GM12878 (cell line): ENCODE results near the gene RAE1. TPM values are rescaled to one million over a fixed set of nuclear protein-coding genes. Genes with fewer than 3 reads are reported as not detected.

Experiments used
- ATAC-seq: fragments of 200-7000 bp; cut with Tn5 transposase; 3 replicates; pipeline ENCODE4 v1.9.1; 2020; ENCODE audit warnings: mild to moderate bottlenecking, moderate library complexity
- BruUV-seq: library from RNA; stranded (reverse); fragments of 400-500 nt; replicated peaks from 2 replicates; lab custom pipeline; 2021; lab: Mats Ljungman, UMichigan
- CTCF ChIA-PET: fragments of 300-600 bp; sonication (Branson Sonifier 250); formaldehyde crosslinking; extraction: SDS; loops from one replicate; lab custom pipeline; 2021; ENCODE audit warnings: inconsistent platforms; lab: Yijun Ruan, JAX
- POLR2A ChIA-PET: fragments of 350-600 bp; formaldehyde crosslinking; extraction: SDS; loops from one replicate; lab custom pipeline; 2021; ENCODE audit warnings: inconsistent platforms; lab: Charles Lee
- RAD21 ChIA-PET: fragments of 300-600 bp; sonication (Branson Sonifier 250); formaldehyde crosslinking; loops from one replicate; lab custom pipeline; 2023; ENCODE audit warnings: antibody characterized with exemption; ENCODE audit not compliant: unreplicated experiment; lab: Charles Lee
- SMC1A ChIA-PET: fragments of 300-600 bp; sonication (Branson Sonifier 250); formaldehyde crosslinking; loops from one replicate; lab custom pipeline; 2023; ENCODE audit not compliant: unreplicated experiment, uncharacterized antibody; lab: Charles Lee
- DNase-seq: peaks from one replicate; pipeline ENCODE4 v3.0.0-alpha.2; 2011; ENCODE audit warnings: low read depth, low spot score
- FAIRE-seq: peaks from 3 replicates; lab custom pipeline; 2011; peaks lifted over from hg19 to GRCh38; lab: Jason Lieb, UNC
- H2AFZ ChIP-seq: 2 replicates; pipeline ENCODE4 v1.6.0; 2011; ENCODE audit warnings: low read depth, low read length, control low read depth; ENCODE audit not compliant: control insufficient read depth
- H3K27ac ChIP-seq: 2 replicates; pipeline ENCODE4 v1.5.1; 2011; ENCODE audit warnings: control low read depth; ENCODE audit not compliant: control insufficient read depth, insufficient read depth
- H3K27me3 ChIP-seq, 2 experiments: replicated peaks in 1 of 2; 2 replicates each; pipeline versions ENCODE4 v1.6.0 to v1.6.1; 2011; ENCODE audit warnings: low read length in 1 of 2; ENCODE audit not compliant: control insufficient read depth in 2 of 2, insufficient read depth in 2 of 2
- H3K36me3 ChIP-seq, 2 experiments: 2 replicates each; pipeline ENCODE4 v1.5.1; 2011; ENCODE audit warnings: low read length in 1 of 2; ENCODE audit not compliant: control insufficient read depth in 2 of 2, insufficient read depth in 2 of 2
- H3K4me1 ChIP-seq: 2 replicates; pipeline ENCODE4 v1.6.1; 2011; ENCODE audit warnings: mild to moderate bottlenecking, low read length, moderate library complexity, mixed read lengths; ENCODE audit not compliant: control insufficient read depth, insufficient read depth
- H3K4me2 ChIP-seq: 2 replicates; pipeline ENCODE4 v1.6.0; 2011; ENCODE audit warnings: control low read depth; ENCODE audit not compliant: control insufficient read depth, insufficient read depth
- H3K4me3 ChIP-seq: fragments of 200-600 bp; sonication (generic); 2 replicates; pipeline ENCODE4 v1.5.1; 2016
- H3K79me2 ChIP-seq: 2 replicates; pipeline ENCODE4 v1.6.0; 2011; ENCODE audit warnings: low read length; ENCODE audit not compliant: control insufficient read depth, insufficient read depth
- H3K9ac ChIP-seq: 2 replicates; pipeline ENCODE4 v1.8.0; 2011; ENCODE audit warnings: low read length, control low read depth, mixed read lengths; ENCODE audit not compliant: control insufficient read depth, insufficient read depth
- H3K9me3 ChIP-seq: replicated peaks from 3 replicates; pipeline ENCODE4 v1.5.1; 2011; ENCODE audit warnings: mild to moderate bottlenecking, low read length; ENCODE audit not compliant: control insufficient read depth, insufficient read depth
- H4K20me1 ChIP-seq: 2 replicates; pipeline ENCODE4 v1.6.0; 2011; ENCODE audit not compliant: control insufficient read depth, insufficient read depth
- ASH2L ChIP-seq: fragments of 300-600, 200-600 bp; sonication (generic); IDR thresholded peaks from 2 replicates; pipeline ENCODE4 v1.6.1; 2017; ENCODE audit warnings: low read depth, mild to moderate bottlenecking, borderline replicate concordance
- BACH1 ChIP-seq: fragments of 450-650 bp; IDR thresholded peaks from 2 replicates; pipeline ENCODE4 v1.6.1; 2017; ENCODE audit warnings: mild to moderate bottlenecking, borderline replicate concordance
- CBFB ChIP-seq: IDR thresholded peaks from 2 replicates; pipeline ENCODE4 v1.6.1; 2016; ENCODE audit warnings: antibody characterized with exemption, low read depth
- CBX3 ChIP-seq: fragments of 200-600 bp; sonication (generic); IDR thresholded peaks from 2 replicates; pipeline ENCODE4 v1.6.1; 2016; ENCODE audit warnings: low read depth, borderline replicate concordance
- CBX5 ChIP-seq: sonication (generic); IDR thresholded peaks from 2 replicates; pipeline ENCODE4 v1.6.1; 2016; ENCODE audit warnings: low read depth, moderate library complexity, mild to moderate bottlenecking, inconsistent platforms
- CREB1 ChIP-seq: IDR thresholded peaks from 2 replicates; pipeline ENCODE4 v1.6.1; 2012; ENCODE audit warnings: low read depth, mild to moderate bottlenecking, inconsistent platforms
- CREM ChIP-seq: IDR thresholded peaks from 2 replicates; pipeline ENCODE4 v1.6.1; 2014; ENCODE audit warnings: antibody characterized with exemption, low read depth
- MTA2 ChIP-seq: fragments of 450-650 bp; IDR thresholded peaks from 2 replicates; pipeline ENCODE4 v1.6.1; 2016; ENCODE audit warnings: low read depth, mild to moderate bottlenecking, moderate library complexity
- MXI1 ChIP-seq: fragments of 150-350 bp; IDR thresholded peaks from 2 replicates; pipeline ENCODE4 v1.6.1; 2011; ENCODE audit warnings: low read depth, mild to moderate bottlenecking, inconsistent platforms, low read length, improper control_type of control experiment
- MYB ChIP-seq: fragments of 150-350 bp; IDR thresholded peaks from 2 replicates; pipeline ENCODE4 v1.6.1; 2014; ENCODE audit warnings: mild to moderate bottlenecking, low read depth, low read length, borderline replicate concordance
- PAX5 ChIP-seq: IDR thresholded peaks from 2 replicates; pipeline ENCODE4 v1.6.1; 2011; ENCODE audit warnings: low read depth, low read length, borderline replicate concordance
- PBX3 ChIP-seq: IDR thresholded peaks from 2 replicates; pipeline ENCODE4 v1.6.1; 2011; ENCODE audit warnings: mild to moderate bottlenecking, low read depth, low read length, moderate library complexity; ENCODE audit not compliant: insufficient replicate concordance
- RBBP5 ChIP-seq: fragments of 200-600 bp; sonication (generic); conservative IDR thresholded peaks from 2 replicates; pipeline ENCODE4 v1.6.1; 2016
- RCOR1 ChIP-seq: conservative IDR thresholded peaks from 2 replicates; pipeline ENCODE4 v1.6.1; 2012; ENCODE audit warnings: low read depth, low read length, improper control_type of control experiment
- SPI1 ChIP-seq: IDR thresholded peaks from 2 replicates; pipeline ENCODE4 v1.6.1; 2011; ENCODE audit warnings: low read depth, mild to moderate bottlenecking, low read length, moderate library complexity, borderline replicate concordance; ENCODE audit not compliant: insufficient read depth
- TCF3 ChIP-seq: IDR thresholded peaks from 2 replicates; pipeline ENCODE4 v1.6.1; 2012; ENCODE audit warnings: low read depth, mild to moderate bottlenecking, low read length, borderline replicate concordance; ENCODE audit not compliant: insufficient read depth
- ZBTB4 ChIP-seq: fragments of 450-650 bp; formaldehyde crosslinking; IDR thresholded peaks from 2 replicates; pipeline ENCODE4 v1.4.0; 2022; ENCODE audit warnings: mild to moderate bottlenecking, moderate library complexity
- ZNF274 ChIP-seq: IDR thresholded peaks from one replicate; pipeline ENCODE4 v1.8.0; 2011; ENCODE audit not compliant: insufficient read length, insufficient read depth
- WGBS: methylation state at CpG from one replicate; pipeline ENCODE4 v1.1.6; 2016; ENCODE audit warnings: low lambda C conversion rate; ENCODE audit not compliant: insufficient replicate concordance, insufficient coverage; ENCODE audit errors: missing lambda C conversion rate; 5-methylcytosine and 5-hydroxymethylcytosine counted together
- in situ Hi-C: fragments of 300-500 bp; cut with MboI; formaldehyde crosslinking; loops from 9 replicates; pipeline ENCODE4 v1.14.3; 2018; ENCODE audit warnings: mixed read lengths
- intact Hi-C: fragments of 100-400 bp; cut with micrococcal nuclease; formaldehyde crosslinking; loops from one replicate; pipeline ENCODE4 v1.14.2; 2022; ENCODE audit not compliant: unreplicated experiment
- polyA plus RNA-seq, 11 experiments: library from polyadenylated mRNA; depleted of rRNA in 4 of 11; unstranded in 6 of 11; stranded (reverse) in 5 of 11; fragments of >200 nt; fragmentation: Nextera tagmentation in 4 of 11; fragmentation: Illumina TruSeq in 1 of 11; extraction: Ambion mirVana in 4 of 11; extraction: Trizol in 1 of 11; gene quantifications; 1 replicate in 1 of 11; 2 replicates in 10 of 11; pipeline versions ENCODE4 v1.2.1 to v1.2.3, GENCODE V29; 2011 to 2016; ENCODE audit warnings: inconsistent platforms in 2 of 11, missing spikeins in 2 of 11, low read depth in 1 of 11
- total RNA-seq, 4 experiments: library from RNA; depleted of rRNA in 3 of 4; stranded (reverse); fragments of >200 nt in 3 of 4; fragmentation: Illumina TruSeq in 1 of 4; extraction: Trizol in 1 of 4; gene quantifications; 2 replicates each; pipeline versions ENCODE4 v1.2.1 to v1.2.3, GENCODE V29; 2013 to 2021

Gene RAE1
- total and polyA plus RNA-seq, 10 of the 15 experiments (the other 5 are each of a cell fraction or from before 2014, with no cell fraction given) = 28.7 to 107 (median 49.3) TPM

- ChIA-PET SMC1A (interaction anchor here (1.1 to 4.7 kb wide), 11 partner anchors 8 to 101 kb away, joined by 3 to 29 read pairs (median 9); partner anchors contain the start of gene RBM38), CTCF (interaction anchor here (0.7 to 4.4 kb wide), 13 partner anchors 8 to 222 kb away, joined by 3 to 28 read pairs (median 8); partner anchors contain the start of gene ZBP1), POLR2A (interaction anchor here (0.5 to 6.9 kb wide), 12 partner anchors 8 to 197 kb away, joined by 3 to 58 read pairs (median 8); partner anchors contain the start of gene RBM38), RAD21 (interaction anchor here (0.8 to 4.8 kb wide), 12 partner anchors 8 to 222 kb away, joined by 3 to 52 read pairs (median 6); partner anchors contain the start of gene RBM38)
- no peak for DNase-seq
- in situ Hi-C loops = loop anchor here (10.0 to 25.0 kb wide), 4 partner anchors 287 to 1607 kb away; partner anchors contain the start of genes CTSZ and STX16
- H3K27me3 ChIP-seq = no peaks in the 10 kb centered on the region
- intact Hi-C loops = loop anchor here (2.0 to 10.0 kb wide), 3 partner anchors 35 to 287 kb away; no protein-coding TSS in a partner anchor
- H4K20me1 ChIP-seq = peaks cover 11% of the 10 kb centered on the region
- 27% methylated on average over 13 of the region's 13 CpGs for WGBS
- H2AFZ ChIP-seq = no peak overlapping the region
- peak; percentile 0 for ATAC-seq
- H3K9ac ChIP-seq = peak overlapping the region; percentile 77
- no TSS peak for BruUV-seq
- H3K4me2 ChIP-seq = peak overlapping the region; percentile 99
- no peaks in the 10 kb centered on the region for H3K9me3 ChIP-seq
- H3K36me3 ChIP-seq = peaks cover 25 to 33% of the 10 kb centered on the region in 2 experiments
- H3K4me3 ChIP-seq = peak overlapping the region; percentile 59
- peak; percentile 31 for FAIRE-seq
- H3K27ac ChIP-seq = peak overlapping the region; percentile 97
- H3K79me2 ChIP-seq = peaks cover 93% of the 10 kb centered on the region
- H3K4me1 ChIP-seq = peaks cover 72% of the 10 kb centered on the region
- TF ChIP-seq ASH2L (no peak), CBX3 (no peak), SPI1 (peak; percentile 38; the same call in 1 of the 2 replicates), PBX3 (no peak), BACH1 (no peak), CBFB (no peak), MYB (no peak), MXI1 (no peak; the same call in 1 of the 2 replicates), CREM (no peak), RCOR1 (no peak), CBX5 (no peak), RBBP5 (no peak), TCF3 (0 out of 2 replicates have a peak, but pooled peaks have one; percentile 12), PAX5 (0 out of 2 replicates have a peak, but pooled peaks have one; percentile 34), ZNF274 (no peak), ZBTB4 (no peak), MTA2 (no peak), CREB1 (no peak)
Observed at GRCh38 chr20:57397693-57398108, 46.6 kb downstream of the RAE1 start.
